Activated gamma-delta T cell treated with Interleukin-2 at 50 U/mL for 16 hours (primary cell): ENCODE results near the gene AP1M1.
"Not testable (repeated sequence)": the region's sequence is repeated elsewhere in the genome, so short reads cannot be mapped to it uniquely, and the experiment has no call there.

ENCODE experiments used
- DNase-seq: peaks from one replicate; pipeline ENCODE4 v3.0.0-alpha.2; 2020

The AP1M1 gene

GRCh38 chr19:16197622-16198369, at the start of gene AP1M1:
AP1M1 (plus strand) TSS chr19:16197911; CDS start chr19:16198027, 116 bp downstream.
- DNase-seq = peak; percentile 99

- no peak for DNase-seq
These were observed 49.1 kb upstream of the AP1M1 start for GRCh38 chr19:16148443-16149229.

GRCh38 chr19:16153582-16154336, 44.0 kb upstream of the AP1M1 start:
- no peak for DNase-seq

GRCh38 chr19:16154557-16154956, 43.2 kb upstream of the AP1M1 start:
- DNase-seq = no peak

- DNase-seq = no peak
These were observed 42.6 kb upstream of the AP1M1 start for GRCh38 chr19:16155128-16155527.

- no peak for DNase-seq
These were observed 40.8 kb upstream of the AP1M1 start for GRCh38 chr19:16156904-16157303.

- DNase-seq = no peak
These were observed 40.1 kb upstream of the AP1M1 start for GRCh38 chr19:16157601-16158000.

- no peak for DNase-seq
These were observed 38.1 kb upstream of the AP1M1 start for GRCh38 chr19:16159655-16160054.

- no peak for DNase-seq
These were observed 37.2 kb upstream of the AP1M1 start for GRCh38 chr19:16160445-16160942.

GRCh38 chr19:16160943-16161560, 36.7 kb upstream of the AP1M1 start:
- no peak for DNase-seq

GRCh38 chr19:16161840-16162239, 35.9 kb upstream of the AP1M1 start:
- DNase-seq = no peak

GRCh38 chr19:16164222-16164890, 33.4 kb upstream of the AP1M1 start:
- no peak for DNase-seq

GRCh38 chr19:16166417-16166816, 31.3 kb upstream of the AP1M1 start:
- DNase-seq = no peak

- no peak for DNase-seq
These were observed 30.7 kb upstream of the AP1M1 start for GRCh38 chr19:16167055-16167454.

GRCh38 chr19:16168465-16169081, 29.1 kb upstream of the AP1M1 start:
- no peak for DNase-seq

GRCh38 chr19:16170134-16170533, 27.6 kb upstream of the AP1M1 start:
- DNase-seq = no peak

- DNase-seq = no peak
These were observed 21.8 kb upstream of the AP1M1 start for GRCh38 chr19:16175954-16176353.

GRCh38 chr19:16178866-16179265, 18.8 kb upstream of the AP1M1 start:
- not testable (repeated sequence) for DNase-seq

GRCh38 chr19:16180611-16181010, 17.1 kb upstream of the AP1M1 start:
- no peak for DNase-seq

- no peak for DNase-seq
These were observed 13.0 kb upstream of the AP1M1 start for GRCh38 chr19:16184665-16185122.

GRCh38 chr19:16185123-16185767, 12.5 kb upstream of the AP1M1 start, which contains the start of gene FAM32A:
FAM32A (plus strand) TSS chr19:16185410; CDS start chr19:16185443, 33 bp downstream.
- peak; percentile 98 for DNase-seq
